Measurements from ENCODE around the gene MYCBPAP.
"Not testable (repeated sequence)": the region's sequence is repeated elsewhere in the genome, so short reads cannot be mapped to it uniquely, and the experiment has no call there.

The MYCBPAP gene

GRCh38 chr17:50471009-50471905 is 37.0 kb upstream of the MYCBPAP start:
- no peak for DNase-seq (ENCODE audit: low read depth in 1 of 2, low spot score in 1 of 2)

GRCh38 chr17:50472286-50472685 is 36.0 kb upstream of the MYCBPAP start:
- DNase-seq (ENCODE audit: low read depth in 1 of 2, low spot score in 1 of 2): no peak

- DNase-seq (ENCODE audit: low read depth in 1 of 2, low spot score in 1 of 2): not testable (repeated sequence)
Measured at GRCh38 chr17:50472761-50473161, 35.5 kb upstream of the MYCBPAP start.

GRCh38 chr17:50473901-50474300 is 34.3 kb upstream of the MYCBPAP start:
- DNase-seq (ENCODE audit: low read depth in 1 of 2, low spot score in 1 of 2): no peak

GRCh38 chr17:50474523-50474922 is 33.7 kb upstream of the MYCBPAP start:
- no peak for DNase-seq (ENCODE audit: low read depth in 1 of 2, low spot score in 1 of 2)

GRCh38 chr17:50475362-50475761 is 32.9 kb upstream of the MYCBPAP start:
- no peak for DNase-seq (ENCODE audit: low read depth in 1 of 2, low spot score in 1 of 2)

GRCh38 chr17:50475775-50476544 is 32.3 kb upstream of the MYCBPAP start:
- not testable (repeated sequence) for DNase-seq (ENCODE audit: low read depth in 1 of 2, low spot score in 1 of 2)

GRCh38 chr17:50476545-50477315 is 31.5 kb upstream of the MYCBPAP start:
- no peak for DNase-seq (ENCODE audit: low read depth in 1 of 2, low spot score in 1 of 2)

GRCh38 chr17:50477976-50478375 is 30.3 kb upstream of the MYCBPAP start:
- no peak for DNase-seq (ENCODE audit: low read depth in 1 of 2, low spot score in 1 of 2)

- peak; percentile 70 to 76 for DNase-seq (ENCODE audit: low read depth in 1 of 2, low spot score in 1 of 2)
Measured at GRCh38 chr17:50478391-50479381, 29.6 kb upstream of the MYCBPAP start, which contains the start of gene RSAD1. TSS of gene RSAD1 (plus strand) at chr17:50478860. CDS start at chr17:50478885, 25 bp downstream.

GRCh38 chr17:50479522-50480141 is 28.6 kb upstream of the MYCBPAP start:
- peak; percentile 30 to 50 for DNase-seq (ENCODE audit: low read depth in 1 of 2, low spot score in 1 of 2)

GRCh38 chr17:50480142-50480764 is 28.0 kb upstream of the MYCBPAP start:
- DNase-seq (ENCODE audit: low read depth in 1 of 2, low spot score in 1 of 2): no peak

GRCh38 chr17:50480854-50481490 is 27.3 kb upstream of the MYCBPAP start:
- DNase-seq (ENCODE audit: low read depth in 1 of 2, low spot score in 1 of 2): no peak

GRCh38 chr17:50481648-50482047 is 26.6 kb upstream of the MYCBPAP start:
- no peak for DNase-seq (ENCODE audit: low read depth in 1 of 2, low spot score in 1 of 2)

GRCh38 chr17:50482110-50482509 is 26.1 kb upstream of the MYCBPAP start:
- no peak for DNase-seq (ENCODE audit: low read depth in 1 of 2, low spot score in 1 of 2)

- peak; percentile 53 to 54 for DNase-seq (ENCODE audit: low read depth in 1 of 2, low spot score in 1 of 2)
Measured at GRCh38 chr17:50482516-50482915, 25.7 kb upstream of the MYCBPAP start.

GRCh38 chr17:50483266-50483665 is 25.0 kb upstream of the MYCBPAP start:
- no peak for DNase-seq (ENCODE audit: low read depth in 1 of 2, low spot score in 1 of 2)

- no peak for DNase-seq (ENCODE audit: low read depth in 1 of 2, low spot score in 1 of 2)
Measured at GRCh38 chr17:50484386-50485155, 23.7 kb upstream of the MYCBPAP start.

Data from activated T-helper 1 cell treated with anti-CD3 and anti-CD28 coated beads, Interleukin-2, amount 50 U/mL, for 16 hours (primary cell).